HG03280 (cell line): Measurements from ENCODE around the gene ELMO3.
A peak's percentile ranks its signal among the peaks of the same experiment; 100 is the strongest.

Experiments
- ATAC-seq: cut with Tn5 transposase; IDR thresholded peaks from one replicate; pipeline ENCODE4 v1.9.1; 2021; ENCODE audit warnings: mild to moderate bottlenecking, moderate library complexity; ENCODE audit not compliant: unreplicated experiment

ELMO3 gene

GRCh38 chr16:67199011-67199807 lies at the start of gene ELMO3:
TSS of gene ELMO3 (plus strand) at chr16:67199131. CDS start at chr16:67199327, 196 bp downstream.
- no peak for ATAC-seq

GRCh38 chr16:67149276-67150046 lies 49.5 kb upstream of the ELMO3 start:
- ATAC-seq: no peak

GRCh38 chr16:67150047-67150832 lies 48.7 kb upstream of the ELMO3 start:
- no peak for ATAC-seq

GRCh38 chr16:67150833-67151396 lies 48.0 kb upstream of the ELMO3 start, which contains the start of gene B3GNT9:
TSS of gene B3GNT9 (minus strand) at chr16:67150998. CDS start at chr16:67150485, 513 bp downstream.
- ATAC-seq: no peak

- ATAC-seq: no peak
These were observed 47.4 kb upstream of the ELMO3 start for GRCh38 chr16:67151431-67152097.

- no peak for ATAC-seq
These were observed 44.2 kb upstream of the ELMO3 start for GRCh38 chr16:67154578-67155294.

- peak; percentile 21 for ATAC-seq
These were observed 43.4 kb upstream of the ELMO3 start for GRCh38 chr16:67155295-67156142.

- ATAC-seq: no peak
These were observed 42.6 kb upstream of the ELMO3 start for GRCh38 chr16:67156143-67156844.

- ATAC-seq: no peak
These were observed 41.7 kb upstream of the ELMO3 start for GRCh38 chr16:67157106-67157748.

GRCh38 chr16:67157892-67158635 lies 40.9 kb upstream of the ELMO3 start:
- ATAC-seq: no peak

GRCh38 chr16:67158637-67159600 lies 40.0 kb upstream of the ELMO3 start:
- peak; percentile 31 for ATAC-seq

- ATAC-seq: no peak
These were observed 37.3 kb upstream of the ELMO3 start for GRCh38 chr16:67161595-67162058.

- ATAC-seq: no peak
These were observed 36.3 kb upstream of the ELMO3 start for GRCh38 chr16:67162506-67163163.

- no peak for ATAC-seq
These were observed 35.5 kb upstream of the ELMO3 start for GRCh38 chr16:67163164-67163998.
